ENCODE data around the gene GMNN.
"Not testable (repeated sequence)": the region's sequence is repeated elsewhere in the genome, so short reads cannot be mapped to it uniquely, and the experiment has no call there.

The GMNN gene

DNA sequence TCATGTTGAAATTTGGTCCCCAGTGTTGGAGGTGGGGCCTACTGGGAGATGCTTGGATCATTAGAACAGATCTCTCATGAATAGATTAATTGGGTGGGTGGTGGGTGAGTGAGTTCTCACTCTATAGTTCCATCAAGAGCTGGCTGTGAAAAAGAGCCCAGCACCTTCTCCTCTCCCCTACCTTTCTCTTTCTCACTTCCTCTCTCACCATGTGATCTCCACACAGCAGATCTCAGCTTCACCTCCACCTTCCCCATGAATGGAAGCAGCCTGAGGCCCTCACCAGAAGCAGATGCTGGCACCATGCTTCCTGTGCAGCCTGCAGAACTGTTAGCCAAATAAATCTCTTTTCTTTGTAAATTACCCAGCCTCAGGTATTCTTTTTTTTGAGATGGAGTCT, 12.9 kb upstream of the GMNN start:
- no peak for DNase-seq

DNA sequence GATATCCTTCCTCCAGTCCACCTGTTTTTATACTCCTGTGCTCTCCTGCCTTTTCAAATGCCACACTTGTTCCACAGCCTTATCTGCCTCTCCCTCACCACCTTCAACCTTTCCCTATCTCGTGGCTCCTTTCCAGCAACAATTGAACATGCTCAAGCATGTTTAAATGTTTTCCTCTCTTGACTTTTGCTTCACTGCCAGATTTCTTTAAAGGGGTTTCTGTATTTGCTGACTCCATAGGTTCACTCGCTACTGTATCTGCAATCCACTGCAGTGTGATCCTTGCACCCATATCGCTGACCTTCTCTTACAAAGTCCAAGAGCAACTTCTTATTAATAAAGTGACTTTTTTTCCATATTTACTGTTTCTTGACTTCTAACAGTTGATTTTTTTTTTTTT, 11.2 kb upstream of the GMNN start:
- DNase-seq = no peak

DNA sequence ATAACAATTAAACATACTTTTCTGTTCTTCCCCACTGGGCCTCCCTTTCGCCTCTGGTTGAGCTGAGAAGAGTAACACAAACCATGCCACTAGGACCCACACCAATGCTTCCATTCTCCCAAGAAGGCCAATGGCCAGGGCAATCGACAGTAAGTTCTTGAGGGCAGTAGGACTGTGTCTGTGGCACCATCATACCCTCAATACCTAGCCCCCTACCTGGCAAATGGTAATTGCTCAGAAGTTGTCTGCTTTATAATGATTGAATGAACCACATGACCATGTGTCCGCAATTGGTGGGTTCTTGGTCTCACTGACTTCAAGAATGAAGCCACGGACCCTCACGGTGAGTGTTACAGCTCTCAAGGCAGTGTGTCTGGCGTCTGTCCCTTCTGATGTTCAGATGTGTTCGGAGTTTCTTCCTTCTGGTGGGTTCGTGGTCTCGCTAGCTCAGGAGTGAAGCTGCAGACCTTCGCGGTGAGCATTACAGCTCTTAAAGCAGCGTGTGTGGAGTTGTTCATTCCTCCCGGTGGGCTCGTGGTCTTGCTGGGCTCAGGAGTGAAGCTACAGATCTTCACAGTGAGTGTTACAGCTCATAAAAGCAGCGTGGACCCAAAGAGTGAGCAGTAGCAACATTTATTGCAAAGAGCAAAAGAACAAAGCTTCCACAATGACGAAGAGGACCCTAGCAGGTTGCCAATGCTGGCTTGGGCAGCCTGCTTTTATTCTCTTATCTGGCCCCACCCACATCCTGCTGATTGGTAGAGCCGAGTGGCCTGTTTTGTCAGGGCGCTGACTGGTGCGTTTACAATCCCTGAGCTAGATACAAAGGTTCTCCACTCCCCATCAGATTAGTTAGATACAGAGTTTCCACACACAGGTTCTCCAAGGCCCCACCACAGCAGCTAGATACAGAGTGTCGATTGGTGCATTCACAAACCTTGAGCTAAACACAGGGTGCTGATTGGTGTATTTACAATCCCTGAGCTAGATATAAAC, 9.6 kb upstream of the GMNN start:
- not testable (repeated sequence) for DNase-seq

DNA sequence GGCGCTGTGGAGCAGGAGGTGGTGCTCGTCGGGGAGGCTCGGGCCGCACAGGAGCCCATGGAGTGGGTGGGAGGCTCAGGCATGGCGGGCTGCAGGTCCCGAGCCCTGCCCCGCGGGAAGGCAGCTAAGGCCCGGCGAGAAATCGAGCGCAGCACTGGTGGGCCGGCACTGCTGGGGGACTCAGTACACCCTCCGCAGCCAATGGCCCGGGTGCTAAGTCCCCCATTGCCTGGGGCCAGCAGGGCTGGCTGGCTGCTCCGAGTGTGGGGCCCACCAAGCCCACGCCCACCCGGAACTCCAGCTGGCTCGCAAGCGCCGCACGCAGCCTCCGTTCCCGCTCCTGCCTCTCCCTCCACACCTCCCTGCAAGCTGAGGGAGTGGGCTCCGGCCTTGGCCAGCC, 8.8 kb upstream of the GMNN start:
- not testable (repeated sequence) for DNase-seq

DNA sequence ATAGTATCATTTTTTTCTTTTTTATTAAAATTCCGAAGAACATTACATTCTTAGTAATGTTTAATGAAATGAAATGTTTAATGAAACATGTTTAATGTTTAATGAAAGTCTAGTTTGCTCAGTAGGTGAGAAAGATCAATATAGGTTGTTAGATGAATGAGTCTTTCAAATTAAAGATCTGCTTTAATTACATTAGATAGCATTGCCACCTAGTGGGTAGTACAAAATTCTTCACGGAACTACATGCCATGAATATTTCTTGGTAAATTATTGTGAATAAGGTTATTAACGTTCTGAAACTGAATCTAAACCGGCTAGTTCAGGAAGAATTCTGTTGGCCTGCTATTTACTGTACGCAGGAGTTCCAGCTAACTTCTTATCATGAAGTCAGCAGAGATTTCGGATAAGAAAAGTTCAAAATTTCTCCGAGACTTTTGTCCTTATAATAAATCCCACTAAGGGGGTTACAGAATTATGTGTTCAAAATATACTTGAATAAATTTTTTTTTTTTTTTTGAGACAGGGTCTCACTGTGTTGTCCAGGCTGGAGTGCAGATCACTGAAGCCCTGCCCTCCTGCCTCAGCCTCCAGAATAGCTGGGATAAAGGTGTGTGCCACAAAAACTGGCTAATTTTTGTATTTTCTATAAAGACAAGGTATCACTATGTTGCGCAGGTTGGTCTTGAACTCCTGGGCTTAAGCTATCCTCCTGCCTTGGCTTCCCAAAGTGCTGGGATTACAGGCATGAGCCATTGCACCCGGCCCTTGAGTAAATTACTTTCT, 7.9 kb upstream of the GMNN start:
- DNase-seq = no peak

DNA sequence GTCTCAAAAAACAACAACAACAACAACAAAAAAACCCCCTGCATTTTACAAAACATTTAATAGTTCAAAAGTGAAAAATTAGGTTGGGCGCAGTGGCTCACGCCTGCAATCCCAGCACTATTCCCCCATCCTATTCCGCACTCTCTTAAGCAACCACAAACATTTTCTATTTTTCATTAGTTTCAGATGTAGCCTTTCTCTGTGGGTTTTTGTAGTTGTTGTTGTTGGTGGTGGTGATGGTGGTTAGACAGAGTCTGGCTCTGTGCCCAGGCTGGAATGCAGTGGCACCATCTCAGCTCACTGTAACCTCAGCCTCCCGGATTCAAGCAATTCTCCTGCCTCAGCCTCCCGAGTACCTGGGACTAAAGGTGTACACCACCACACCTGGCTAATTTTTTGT, 6.4 kb upstream of the GMNN start:
- DNase-seq = no peak

DNA sequence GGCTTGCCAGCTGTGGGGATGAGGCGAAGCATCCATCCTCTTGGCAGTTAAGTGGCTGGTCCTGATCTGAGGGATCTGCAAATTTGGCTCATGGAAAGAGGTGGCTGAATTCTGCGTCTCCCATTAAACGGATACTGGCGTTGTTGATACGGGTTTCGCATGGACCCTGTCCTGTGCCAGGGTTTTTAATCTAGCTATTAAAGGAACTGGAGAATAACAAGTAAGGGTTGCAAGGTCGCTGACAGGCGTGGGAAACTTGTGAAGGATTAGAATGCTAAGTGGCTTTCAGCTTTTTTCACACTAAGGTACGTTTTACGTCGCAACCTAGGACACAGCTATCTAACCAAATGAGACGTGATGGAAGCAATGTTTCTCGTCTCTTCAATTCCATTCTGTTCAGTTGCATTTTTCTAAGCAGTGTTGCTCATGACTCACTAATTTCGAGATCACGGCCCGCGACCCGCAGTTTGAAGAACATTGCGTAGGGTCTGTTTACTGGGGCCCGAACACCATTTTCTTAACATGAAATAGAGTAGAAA, 852 bp downstream of the GMNN start:
- DNase-seq = no peak

DNA sequence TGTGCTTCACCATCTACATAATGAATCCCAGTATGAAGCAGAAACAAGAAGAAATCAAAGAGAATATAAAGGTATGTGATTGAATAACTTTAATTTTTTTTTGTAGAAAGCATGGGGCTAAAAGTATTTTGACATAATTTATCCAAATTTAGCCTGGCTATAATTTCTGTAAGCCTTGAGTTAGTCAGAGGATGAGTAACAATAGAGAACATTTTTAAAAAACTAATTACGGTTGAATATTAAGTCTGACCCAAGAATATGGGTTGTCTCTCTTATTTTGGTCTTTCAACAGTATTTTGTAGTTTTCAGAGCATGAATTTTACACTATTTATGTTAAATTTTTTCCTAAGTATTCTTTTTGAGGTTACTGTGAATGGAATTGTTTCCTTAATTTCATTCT, 2.5 kb downstream of the GMNN start:
- DNase-seq = no peak

DNA sequence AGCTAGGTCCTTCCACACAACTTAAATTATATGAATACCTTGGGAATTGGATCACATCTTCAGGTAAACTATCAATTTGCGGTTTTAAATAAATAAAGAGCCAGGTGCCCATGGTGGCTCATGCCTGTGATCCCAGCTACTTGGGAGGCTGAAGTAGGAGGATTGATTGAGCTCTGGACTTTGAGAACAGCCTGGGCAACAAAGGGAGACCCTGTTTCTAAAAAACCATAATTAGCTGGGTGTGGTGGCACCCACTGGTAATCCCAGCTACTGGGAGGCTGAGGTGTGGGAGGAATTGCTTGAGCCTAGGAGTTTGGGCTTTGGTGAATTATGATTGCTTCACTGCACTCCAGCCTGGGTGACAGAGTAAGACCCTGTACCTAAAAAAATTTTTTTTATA, 3.4 kb downstream of the GMNN start:
- DNase-seq = no peak

DNA sequence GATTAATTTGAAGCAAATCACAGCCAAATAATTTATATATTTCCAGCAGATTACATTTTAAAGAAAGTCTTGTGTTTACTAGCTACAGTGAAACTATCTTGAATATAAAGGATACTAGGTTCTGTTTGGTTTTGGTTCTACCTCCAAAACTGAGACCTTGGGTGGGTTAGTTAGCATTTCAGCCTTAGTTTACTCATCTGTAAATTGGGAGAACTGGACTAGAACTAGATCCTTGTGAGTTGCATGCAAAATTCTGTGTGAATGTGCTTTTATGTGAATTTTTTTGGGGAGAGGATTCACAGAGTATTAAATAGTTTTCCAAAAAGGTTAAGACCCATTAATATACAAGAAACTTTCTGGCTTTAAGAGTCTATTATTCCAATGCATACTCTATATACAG, 4.1 kb downstream of the GMNN start:
- no peak for DNase-seq

DNA sequence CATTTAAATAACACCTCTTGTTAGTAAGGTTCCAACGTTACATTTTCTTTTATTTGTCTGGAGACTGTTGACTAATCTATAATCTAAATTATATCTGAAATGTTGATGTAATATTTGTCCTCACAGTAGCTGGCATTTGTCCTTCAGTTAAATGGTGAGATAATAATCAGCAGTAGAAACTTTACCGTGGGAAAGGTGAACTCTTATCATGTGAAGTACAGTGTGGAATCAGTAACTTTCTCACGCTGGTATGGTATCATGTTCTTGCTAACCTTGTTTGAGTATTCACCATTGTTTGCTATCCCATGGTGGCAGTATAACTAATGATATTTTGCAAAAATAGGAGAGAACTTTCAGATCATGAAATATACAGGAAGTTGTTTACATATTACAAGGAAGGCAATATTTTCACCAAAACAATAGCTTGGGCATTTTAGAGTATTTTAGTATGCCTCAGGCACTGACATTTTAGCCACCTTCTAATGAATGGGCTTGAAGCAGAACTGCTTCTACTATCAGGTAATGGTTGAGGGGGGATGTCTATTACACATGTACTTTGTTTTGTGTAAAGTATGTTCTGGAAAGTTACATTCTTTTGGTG, 4.8 kb downstream of the GMNN start:
- no peak for DNase-seq

DNA sequence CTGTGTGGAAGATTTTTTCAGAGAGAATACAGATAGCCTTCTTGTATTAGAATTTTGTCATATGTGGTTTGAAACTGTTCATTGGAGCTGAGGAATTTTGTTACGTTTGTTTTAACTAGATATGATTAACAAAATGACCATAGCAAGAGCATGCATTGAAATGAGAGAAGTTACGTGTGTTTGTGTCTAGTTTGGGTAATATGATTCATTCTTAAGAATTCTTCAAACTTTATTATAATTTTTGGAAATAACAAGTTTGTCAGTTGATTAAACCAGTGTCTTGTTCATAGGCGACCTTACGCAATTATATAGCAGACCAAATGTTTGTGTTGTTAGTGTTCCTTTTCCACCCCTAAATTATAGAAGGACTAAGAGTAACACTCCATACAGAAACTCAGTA, 5.5 kb downstream of the GMNN start:
- DNase-seq = no peak

DNA sequence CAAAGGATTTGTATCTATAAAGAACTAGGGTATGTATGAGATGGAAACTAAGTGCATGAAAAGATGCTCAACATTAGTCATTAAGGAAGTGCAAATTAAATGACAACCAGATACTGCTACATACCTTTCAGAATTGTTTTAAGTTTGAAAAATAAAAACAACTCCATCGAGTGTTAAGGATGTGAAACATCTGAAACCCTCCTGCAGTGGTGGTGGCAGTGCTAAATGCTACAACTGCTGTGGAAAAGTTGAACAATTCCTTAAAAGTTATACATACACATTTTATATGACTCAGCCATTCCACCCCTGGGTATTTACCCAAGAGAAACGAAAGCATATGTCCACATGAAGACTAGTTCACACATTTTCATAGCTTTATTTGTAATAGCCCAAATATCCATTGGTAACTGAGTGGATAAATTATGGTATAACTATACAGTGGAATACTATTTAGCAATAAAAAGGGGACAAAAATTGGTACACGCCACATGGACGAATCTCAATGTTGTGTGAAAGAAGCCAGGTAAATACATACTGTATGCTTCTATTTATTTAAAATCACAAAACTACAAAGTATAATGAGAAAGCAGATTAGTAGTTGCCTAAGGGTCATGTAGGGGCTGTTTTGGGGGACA, 13.4 kb downstream of the GMNN start:
- DNase-seq = no peak

DNA sequence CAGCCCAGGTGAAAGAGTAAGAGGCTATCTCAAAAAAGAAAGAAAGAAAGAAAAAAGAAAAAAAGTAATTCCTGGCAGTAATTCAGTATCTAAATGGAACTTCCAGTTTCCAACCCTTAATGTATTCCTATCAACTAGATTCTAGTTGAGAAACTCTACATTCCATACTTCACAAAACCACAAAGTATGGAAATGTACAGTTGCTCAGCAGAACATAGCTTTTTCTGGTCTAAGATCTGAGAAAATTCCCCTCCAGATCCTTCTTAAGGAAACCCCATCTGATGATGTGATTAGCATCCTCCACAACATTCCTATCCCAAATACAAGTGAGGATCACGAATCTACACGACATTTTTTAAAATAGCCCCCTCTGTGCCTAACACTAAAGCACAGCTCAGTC, 20.4 kb downstream of the GMNN start:
- DNase-seq = no peak

DNA sequence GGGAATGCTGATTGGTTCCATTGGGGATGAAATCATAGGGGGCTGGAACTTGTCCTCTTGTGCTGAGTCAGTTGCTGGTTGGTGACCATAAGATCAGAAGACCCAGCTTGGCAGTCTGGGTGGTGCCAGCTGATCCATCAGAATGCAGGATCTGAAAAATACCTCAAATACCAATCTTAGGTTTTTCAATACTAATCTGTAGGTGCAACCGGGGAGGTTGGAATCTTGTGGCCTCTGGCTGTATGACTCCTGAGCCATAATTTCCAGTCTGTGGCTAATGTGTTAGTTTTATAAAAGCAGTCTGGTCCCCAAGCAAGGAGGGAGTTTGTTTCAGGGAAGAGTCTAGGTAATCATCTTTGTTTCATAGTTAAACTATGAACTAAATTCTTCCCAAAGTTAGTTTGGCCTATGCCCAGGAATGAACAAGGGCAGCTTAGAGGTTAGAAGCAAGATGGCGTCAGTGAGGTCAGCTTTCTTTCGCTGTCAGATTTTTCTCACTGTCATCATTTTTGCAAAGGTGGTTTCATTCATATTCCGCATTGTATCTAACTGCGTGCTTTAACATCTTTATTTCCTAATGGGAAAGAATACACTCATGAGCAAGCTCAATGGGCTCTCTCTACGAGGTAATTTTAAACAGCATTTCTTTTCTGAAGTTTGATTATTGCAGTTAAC, 22.0 kb downstream of the GMNN start:
- DNase-seq = no peak

DNA sequence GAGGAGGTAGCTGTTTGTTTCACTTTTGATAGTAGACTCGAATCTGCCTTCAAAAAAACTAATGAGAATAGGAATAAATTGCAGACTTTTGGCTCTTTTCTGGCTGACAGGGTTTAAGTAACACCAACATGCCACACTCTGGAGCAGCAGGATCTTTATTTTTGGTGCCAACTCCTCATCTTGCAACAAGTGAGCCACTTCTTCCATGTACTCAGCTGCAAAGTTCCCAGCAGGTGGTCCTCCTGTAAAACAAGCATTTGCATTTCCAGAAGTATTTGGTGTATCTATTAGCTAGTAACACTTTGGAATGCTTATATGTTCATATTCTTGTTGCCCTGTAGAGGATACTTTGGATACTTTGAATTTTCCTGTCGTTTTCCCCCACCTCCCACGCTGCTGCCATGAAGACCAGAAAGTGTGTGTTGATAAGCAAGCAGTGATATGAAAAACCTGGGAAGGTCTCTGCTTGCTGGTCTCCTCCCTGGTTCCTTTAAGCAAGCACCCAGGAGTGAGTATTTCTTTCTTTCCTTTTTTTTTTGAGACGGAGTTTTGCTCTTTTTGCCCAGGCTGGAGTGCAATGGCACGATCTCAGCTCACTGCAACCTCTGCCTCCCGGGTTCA, 23.0 kb downstream of the GMNN start:
- no peak for DNase-seq

DNA sequence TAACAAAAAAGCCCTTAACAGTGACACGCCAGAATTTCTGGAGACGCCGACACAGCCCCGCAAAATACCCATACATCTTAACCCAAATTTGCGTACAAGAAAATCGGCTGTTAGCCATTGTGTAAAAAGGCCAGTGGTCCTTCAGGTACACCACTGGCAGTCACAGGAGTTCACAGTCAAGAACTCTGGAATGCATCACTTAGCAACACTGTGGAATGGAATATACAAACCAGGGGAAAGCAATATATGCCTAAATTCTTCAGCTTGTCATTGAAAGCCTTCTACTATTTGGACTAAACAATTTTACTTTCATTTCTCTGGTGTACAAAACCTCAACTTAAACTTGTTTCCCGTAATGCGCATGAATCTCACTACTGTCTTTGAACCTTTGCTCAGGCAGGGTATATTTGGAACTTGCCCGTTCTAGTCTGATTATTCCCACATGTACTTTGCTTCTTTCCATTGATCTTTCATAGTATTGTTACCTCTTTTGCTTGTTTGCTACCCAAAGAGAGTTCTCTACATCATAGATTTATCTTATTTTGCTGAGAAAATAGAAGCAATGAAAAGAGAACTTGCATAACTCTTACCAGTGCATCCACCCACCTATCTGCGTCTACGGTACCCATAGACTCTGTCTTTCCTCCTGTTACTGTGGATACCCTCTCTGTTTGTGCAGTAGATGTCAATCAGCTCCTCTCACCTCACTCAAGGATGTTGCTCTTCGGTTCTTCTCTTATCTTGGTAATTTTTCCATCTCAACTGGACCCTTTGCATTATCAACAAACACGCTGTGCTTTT, 24.2 kb downstream of the GMNN start, which contains the start of gene ARMH2:
TSS of gene ARMH2 (minus strand) at position 178 of the 801 bp plus-strand sequence. CDS start at position 118, 60 bp downstream.
- DNase-seq = no peak

DNA sequence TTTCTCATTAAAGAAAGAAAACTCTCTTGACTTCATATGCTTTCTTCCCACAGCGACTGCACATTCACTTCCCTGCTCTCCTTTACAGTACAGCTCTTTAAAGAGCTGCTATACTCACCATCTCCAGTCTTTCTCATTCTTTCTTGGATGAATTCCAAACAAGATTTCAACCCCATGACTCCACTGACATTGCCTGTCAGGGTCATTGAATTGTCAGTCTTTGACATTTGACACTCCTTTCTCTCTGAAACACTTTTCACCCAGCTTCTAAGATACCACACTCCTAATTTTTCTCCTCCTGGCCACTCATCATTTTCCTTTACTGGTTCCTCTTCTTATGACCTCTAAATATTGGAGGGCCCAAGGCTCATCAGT, 24.8 kb downstream of the GMNN start:
- no peak for DNase-seq

DNA sequence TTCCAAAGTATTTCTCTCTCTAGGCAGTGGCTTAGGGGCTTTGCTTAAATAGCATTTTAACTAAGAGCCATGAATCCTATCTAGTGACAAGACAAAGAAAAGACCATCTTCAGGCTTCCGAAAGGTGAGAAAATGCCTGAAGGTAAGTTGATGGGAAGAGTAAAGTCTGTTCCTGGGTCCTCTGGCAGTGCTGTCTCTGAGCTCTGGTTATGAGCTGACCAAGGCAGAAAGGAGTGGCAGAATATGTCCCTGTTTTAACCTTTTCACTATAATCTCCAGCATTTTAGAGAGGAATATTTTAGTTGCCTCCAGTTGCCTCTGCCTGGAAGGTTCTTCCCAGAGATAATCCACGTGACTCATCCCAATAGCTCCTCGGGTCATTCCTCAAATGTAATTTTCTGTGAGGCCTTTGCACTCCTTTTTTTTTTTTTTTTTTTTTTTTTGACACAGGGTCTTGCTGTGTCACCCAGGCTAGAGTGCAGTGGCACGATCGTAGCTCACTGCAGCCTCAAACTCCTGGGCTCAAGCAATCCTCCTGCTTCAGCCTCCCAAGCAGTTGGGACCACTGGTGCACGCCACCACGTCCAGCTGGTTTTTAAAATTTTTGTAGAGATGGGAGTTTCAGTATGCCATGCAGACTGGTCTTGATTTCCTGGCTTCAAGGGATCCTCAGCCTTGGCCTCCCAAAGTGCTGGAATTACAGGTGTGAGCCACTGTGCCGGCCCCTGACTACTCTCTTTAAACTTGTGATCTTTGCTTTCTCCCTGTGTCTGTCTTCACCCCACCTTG, 27.7 kb downstream of the GMNN start:
- no peak for DNase-seq

DNA sequence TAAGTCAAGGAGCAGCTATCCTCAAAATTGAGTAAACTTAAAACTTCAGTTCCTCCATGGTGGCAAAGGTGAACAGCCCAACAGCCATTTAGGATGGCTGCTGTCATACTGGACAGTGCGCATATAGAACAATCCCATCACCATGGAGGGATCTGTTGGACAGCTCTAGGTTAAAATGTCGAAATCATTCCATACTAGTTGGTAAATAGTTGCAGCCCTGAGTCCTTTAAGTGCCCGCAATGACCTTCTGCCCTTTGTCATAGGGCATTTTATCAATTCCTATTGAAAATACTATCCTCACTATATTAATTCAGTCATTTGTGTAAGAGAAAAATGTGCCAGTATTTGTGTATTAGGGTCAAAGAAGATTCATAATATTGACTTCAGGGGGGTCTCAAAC, 32.8 kb downstream of the GMNN start:
- DNase-seq = no peak

All from C1 segment of cervical spinal cord (tissue), 14 donors.